Measurements from ENCODE around the gene BLTP3B.

DNA sequence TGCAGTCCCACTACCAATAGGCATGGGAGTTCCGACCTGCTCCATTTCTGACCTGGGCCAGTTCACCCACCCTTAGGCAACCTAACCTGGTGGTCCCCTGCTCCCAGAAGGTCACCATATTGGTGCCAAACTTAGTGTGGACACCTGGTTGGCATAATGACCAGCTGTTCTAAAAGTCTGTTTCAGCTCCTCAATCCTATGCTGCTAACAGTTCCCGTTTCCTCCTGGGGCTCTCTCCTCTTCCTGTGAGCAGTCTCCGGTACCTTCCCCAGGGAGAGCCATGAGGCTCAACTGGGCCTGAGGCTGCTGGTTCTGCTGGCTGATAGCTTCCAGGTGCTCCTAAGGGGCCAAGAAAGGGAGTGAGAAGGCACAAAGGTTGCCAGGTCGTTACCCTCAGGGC, 15.9 kb upstream of the BLTP3B start:
- TF ChIP-seq, protein P1, sequence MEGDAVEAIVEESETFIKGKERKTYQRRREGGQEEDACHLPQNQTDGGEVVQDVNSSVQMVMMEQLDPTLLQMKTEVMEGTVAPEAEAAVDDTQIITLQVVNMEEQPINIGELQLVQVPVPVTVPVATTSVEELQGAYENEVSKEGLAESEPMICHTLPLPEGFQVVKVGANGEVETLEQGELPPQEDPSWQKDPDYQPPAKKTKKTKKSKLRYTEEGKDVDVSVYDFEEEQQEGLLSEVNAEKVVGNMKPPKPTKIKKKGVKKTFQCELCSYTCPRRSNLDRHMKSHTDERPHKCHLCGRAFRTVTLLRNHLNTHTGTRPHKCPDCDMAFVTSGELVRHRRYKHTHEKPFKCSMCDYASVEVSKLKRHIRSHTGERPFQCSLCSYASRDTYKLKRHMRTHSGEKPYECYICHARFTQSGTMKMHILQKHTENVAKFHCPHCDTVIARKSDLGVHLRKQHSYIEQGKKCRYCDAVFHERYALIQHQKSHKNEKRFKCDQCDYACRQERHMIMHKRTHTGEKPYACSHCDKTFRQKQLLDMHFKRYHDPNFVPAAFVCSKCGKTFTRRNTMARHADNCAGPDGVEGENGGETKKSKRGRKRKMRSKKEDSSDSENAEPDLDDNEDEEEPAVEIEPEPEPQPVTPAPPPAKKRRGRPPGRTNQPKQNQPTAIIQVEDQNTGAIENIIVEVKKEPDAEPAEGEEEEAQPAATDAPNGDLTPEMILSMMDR (IDR thresholded peaks at IDR 0.05), result no peak
- no peak for TF ChIP-seq EZH2 (IDR thresholded peaks at IDR 0.05; ENCODE audit: borderline replicate concordance, insufficient read depth, low read depth, low read length, poor library complexity, severe bottlenecking)
